H1 (cell line): Measurements from ENCODE around the gene NTN5. TPM values are rescaled to one million over a fixed set of nuclear protein-coding genes. Genes with fewer than 3 reads are reported as not detected.

Experiments
- CTCF ChIA-PET: fragments of 300-600 bp; sonication (Branson Sonifier 250); formaldehyde crosslinking; loops from one replicate; lab custom pipeline; 2021; ENCODE audit not compliant: partially characterized antibody; lab: Charles Lee
- POLR2A ChIA-PET: fragments of 300-600 bp; sonication (Branson Sonifier 250); formaldehyde crosslinking; loops from one replicate; lab custom pipeline; 2021; ENCODE audit warnings: inconsistent platforms; ENCODE audit not compliant: partially characterized antibody; lab: Charles Lee
- DNase-seq, 2 experiments: peaks; one replicate each; pipeline versions ENCODE4 v3.0.0 to v3.0.0-alpha.2; 2010 to 2022; ENCODE audit warnings: low spot score in 2 of 2, low read depth in 1 of 2, mixed read lengths in 1 of 2
- FAIRE-seq: peaks from 2 replicates; lab custom pipeline; 2011; peaks lifted over from hg19 to GRCh38; lab: Jason Lieb, UNC
- H2AFZ ChIP-seq: 2 replicates; pipeline ENCODE4 v1.8.1; 2012; ENCODE audit warnings: low read length, inconsistent platforms
- H2AK5ac ChIP-seq: 2 replicates; pipeline ENCODE4 v1.6.1; 2013; ENCODE audit warnings: low read depth, low read length
- H2BK120ac ChIP-seq: replicated peaks from 2 replicates; pipeline ENCODE3; 2013; ENCODE audit warnings: low read depth, low read length, inconsistent platforms
- H2BK12ac ChIP-seq: 2 replicates; pipeline ENCODE4 v1.6.1; 2013; ENCODE audit warnings: low read depth, low read length
- H2BK15ac ChIP-seq: 2 replicates; pipeline ENCODE4 v1.6.1; 2013; ENCODE audit warnings: low read length
- H2BK20ac ChIP-seq: 2 replicates; pipeline ENCODE4 v1.6.1; 2013; ENCODE audit warnings: low read length
- H2BK5ac ChIP-seq: 2 replicates; pipeline ENCODE4 v1.6.1; 2013; ENCODE audit warnings: low read depth, low read length
- H3K14ac ChIP-seq: 2 replicates; pipeline ENCODE4 v1.6.1; 2013; ENCODE audit warnings: inconsistent platforms; ENCODE audit not compliant: insufficient read length
- H3K18ac ChIP-seq: 2 replicates; pipeline ENCODE4 v1.6.1; 2013; ENCODE audit warnings: low read length; ENCODE audit errors: extremely low read depth
- H3K23ac ChIP-seq: 2 replicates; pipeline ENCODE4 v1.6.1; 2013; ENCODE audit warnings: inconsistent platforms; ENCODE audit not compliant: insufficient read length
- H3K23me2 ChIP-seq: 2 replicates; pipeline ENCODE4 v1.6.1; 2013; ENCODE audit warnings: low read depth, low read length
- H3K27ac ChIP-seq: 2 replicates; pipeline ENCODE4 v1.6.1; 2011; ENCODE audit warnings: low read depth, low read length, inconsistent platforms
- H3K27me3 ChIP-seq, 4 experiments: replicated peaks in 1 of 4; 1 replicate in 1 of 4; 2 replicates in 3 of 4; pipeline versions ENCODE4 v1.6.1 to v1.8.1; 2011 to 2013; ENCODE audit warnings: low read length in 3 of 4, mild to moderate bottlenecking in 3 of 4, inconsistent platforms in 2 of 4, mixed read lengths in 2 of 4, moderate library complexity in 1 of 4; ENCODE audit not compliant: control insufficient read depth in 3 of 4, insufficient read depth in 3 of 4; ENCODE audit errors: extremely low read depth in 1 of 4
- H3K36me3 ChIP-seq, 4 experiments: 2 replicates each; pipeline versions ENCODE4 v1.6.1 to v1.8.1; 2011 to 2013; ENCODE audit warnings: mild to moderate bottlenecking in 4 of 4, low read length in 3 of 4, moderate library complexity in 2 of 4, control low read depth in 1 of 4, inconsistent platforms in 1 of 4; ENCODE audit not compliant: insufficient read depth in 4 of 4, control insufficient read depth in 2 of 4
- H3K4ac ChIP-seq: replicated peaks from 2 replicates; pipeline ENCODE3; 2013; ENCODE audit warnings: low read length, low read depth, mixed read lengths, inconsistent platforms; ENCODE audit not compliant: insufficient read length
- H3K4me1 ChIP-seq, 4 experiments: replicated peaks in 1 of 4; 1 replicate in 1 of 4; 2 replicates in 3 of 4; pipeline versions ENCODE4 v1.6.1 to v1.8.1; 2011 to 2013; ENCODE audit warnings: low read length in 3 of 4, inconsistent platforms in 2 of 4, mixed read lengths in 1 of 4; ENCODE audit not compliant: insufficient read depth in 4 of 4, control insufficient read depth in 3 of 4
- H3K4me2 ChIP-seq, 2 experiments: 2 replicates each; pipeline versions ENCODE4 v1.6.1 to v1.8.1; 2011 to 2013; ENCODE audit warnings: low read depth in 2 of 2, low read length in 2 of 2, control low read depth in 1 of 2, inconsistent platforms in 1 of 2, mild to moderate bottlenecking in 1 of 2; ENCODE audit not compliant: insufficient read depth in 1 of 2
- H3K4me3 ChIP-seq, 4 experiments: fragments of 200-600, 300-600 bp in 1 of 4; sonication (generic), shearing (Covaris generic), sonication (Bioruptor Twin) in 1 of 4; 2 replicates each; pipeline versions ENCODE4 v1.5.1 to v1.8.1; 2011 to 2016; ENCODE audit warnings: low read length in 4 of 4, low read depth in 3 of 4, control low read depth in 2 of 4, inconsistent platforms in 2 of 4, mild to moderate bottlenecking in 2 of 4, mixed read lengths in 1 of 4, moderate library complexity in 1 of 4; ENCODE audit not compliant: insufficient read depth in 2 of 4; ENCODE audit errors: extremely low read depth in 1 of 4
- H3K56ac ChIP-seq: replicated peaks from 2 replicates; pipeline ENCODE3; 2013; ENCODE audit warnings: low read depth, mild to moderate bottlenecking, mixed read lengths, low read length, inconsistent platforms; ENCODE audit not compliant: insufficient read length
- H3K79me1 ChIP-seq: 2 replicates; pipeline ENCODE4 v1.6.1; 2013; ENCODE audit warnings: low read depth, low read length, control low read depth
- H3K79me2 ChIP-seq, 2 experiments: 2 replicates each; pipeline versions ENCODE4 v1.6.1 to v1.8.1; 2012 to 2013; ENCODE audit warnings: low read length in 2 of 2, mild to moderate bottlenecking in 2 of 2, inconsistent platforms in 1 of 2; ENCODE audit not compliant: insufficient read depth in 2 of 2, control insufficient read depth in 1 of 2
- H3K9ac ChIP-seq, 4 experiments: replicated peaks in 1 of 4; 1 replicate in 1 of 4; 2 replicates in 3 of 4; pipeline versions ENCODE4 v1.6.1 to v1.8.1; 2011 to 2013; ENCODE audit warnings: low read depth in 3 of 4, low read length in 3 of 4, control low read depth in 2 of 4, mild to moderate bottlenecking in 2 of 4, moderate library complexity in 2 of 4, inconsistent platforms in 1 of 4; ENCODE audit errors: extremely low read depth in 1 of 4
- H3K9me3 ChIP-seq, 2 experiments: 2 replicates each; pipeline versions ENCODE4 v1.6.1 to v1.8.1; 2012 to 2013; ENCODE audit warnings: mild to moderate bottlenecking in 2 of 2, moderate library complexity in 2 of 2, control low read depth in 1 of 2, inconsistent platforms in 1 of 2, low read depth in 1 of 2, low read length in 1 of 2, mixed read lengths in 1 of 2; ENCODE audit not compliant: insufficient read depth in 2 of 2
- H4K20me1 ChIP-seq, 2 experiments: replicated peaks in 1 of 2; 2 replicates each; pipeline versions ENCODE3 to v1.8.1; 2011 to 2013; ENCODE audit warnings: inconsistent platforms in 2 of 2, low read length in 2 of 2, mild to moderate bottlenecking in 1 of 2; ENCODE audit not compliant: insufficient read depth in 2 of 2, control insufficient read depth in 1 of 2
- H4K5ac ChIP-seq: 2 replicates; pipeline ENCODE4 v1.6.1; 2013; ENCODE audit warnings: low read length, low read depth, mixed read lengths, inconsistent platforms; ENCODE audit not compliant: insufficient read length
- H4K8ac ChIP-seq: 2 replicates; pipeline ENCODE4 v1.8.0; 2013; ENCODE audit warnings: mild to moderate bottlenecking, moderate library complexity, low read length, inconsistent platforms; ENCODE audit not compliant: insufficient read depth; ENCODE audit errors: extremely low read depth
- H4K91ac ChIP-seq: replicated peaks from 2 replicates; pipeline ENCODE3; 2013; ENCODE audit warnings: low read length, mixed read lengths, inconsistent platforms; ENCODE audit not compliant: insufficient read length
- BACH1 ChIP-seq: IDR thresholded peaks from 2 replicates; pipeline ENCODE4 v1.6.1; 2012; ENCODE audit warnings: low read length, improper control_type of control experiment
- CHD2 ChIP-seq: IDR thresholded peaks from 2 replicates; pipeline ENCODE4 v1.6.1; 2012; ENCODE audit warnings: low read length, improper control_type of control experiment
- GTF2F1 ChIP-seq: IDR thresholded peaks from 2 replicates; pipeline ENCODE4 v1.6.1; 2012; ENCODE audit warnings: low read depth, low read length, improper control_type of control experiment, borderline replicate concordance
- KDM4A ChIP-seq: IDR thresholded peaks from one replicate; pipeline ENCODE4 v1.7.1; 2012; ENCODE audit warnings: low read depth, mild to moderate bottlenecking, moderate library complexity, low read length, inconsistent platforms; ENCODE audit not compliant: severe bottlenecking
- POLR2A ChIP-seq, 2 experiments: IDR thresholded peaks; 1 replicate in 1 of 2; 2 replicates in 1 of 2; pipeline ENCODE4 v1.6.1; 2011; ENCODE audit warnings: low read depth in 2 of 2, low read length in 2 of 2, mild to moderate bottlenecking in 2 of 2; ENCODE audit errors: control extremely low read depth in 1 of 2
- RAD21 ChIP-seq, 2 experiments: IDR thresholded peaks in 1 of 2; conservative IDR thresholded peaks in 1 of 2; 2 replicates each; pipeline ENCODE4 v1.6.1; 2011; ENCODE audit warnings: low read depth in 2 of 2, low read length in 2 of 2, improper control_type of control experiment in 1 of 2, inconsistent platforms in 1 of 2, mild to moderate bottlenecking in 1 of 2, moderate library complexity in 1 of 2
- RBBP5 ChIP-seq: IDR thresholded peaks from 2 replicates; pipeline ENCODE4 v1.7.1; 2012; ENCODE audit warnings: low read depth, mild to moderate bottlenecking, inconsistent platforms, low read length, moderate library complexity, borderline replicate concordance
- RXRA ChIP-seq: IDR thresholded peaks from 2 replicates; pipeline ENCODE4 v1.6.1; 2011; ENCODE audit warnings: low read depth, mild to moderate bottlenecking, low read length, moderate library complexity; ENCODE audit not compliant: insufficient read depth
- SRF ChIP-seq: IDR thresholded peaks from 2 replicates; pipeline ENCODE4 v1.6.1; 2011; ENCODE audit warnings: mild to moderate bottlenecking, low read depth, low read length, moderate library complexity
- TEAD4 ChIP-seq: IDR thresholded peaks from 2 replicates; pipeline ENCODE4 v1.6.1; 2012; ENCODE audit warnings: low read depth, low read length, inconsistent platforms, mixed read lengths
- ZNF274 ChIP-seq: IDR thresholded peaks from 2 replicates; pipeline ENCODE4 v1.7.0; 2012; ENCODE audit warnings: low read length, borderline replicate concordance; ENCODE audit errors: extremely low read depth
- WGBS, 2 experiments: shearing (Covaris generic) in 1 of 2; methylation state at CpG; one replicate each; pipeline versions ENCODE4 v1.1.6 to v1.1.7; 2013 to 2015; ENCODE audit warnings: low lambda C conversion rate in 2 of 2, mixed read lengths in 2 of 2, inconsistent platforms in 1 of 2, low coverage in 1 of 2, missing lambda C conversion rate in 1 of 2; ENCODE audit not compliant: insufficient replicate concordance in 2 of 2, insufficient coverage in 1 of 2, insufficient read length in 1 of 2; ENCODE audit errors: extremely low coverage in 1 of 2, missing lambda C conversion rate in 1 of 2; 5-methylcytosine and 5-hydroxymethylcytosine counted together
- polyA plus RNA-seq, 7 experiments: library from polyadenylated mRNA; depleted of rRNA in 3 of 7; stranded (reverse) in 5 of 7; unstranded in 2 of 7; fragments of >200 nt in 5 of 7; fragments of 200-250 nt in 2 of 7; gene quantifications; 1 replicate in 5 of 7; 2 replicates in 1 of 7; 4 replicates in 1 of 7; pipeline versions ENCODE4 v1.2.1 to v1.2.3, GENCODE V29; 2011 to 2013; ENCODE audit warnings: missing spikeins in 2 of 7, mixed read lengths in 2 of 7
- total RNA-seq: library from RNA; stranded (reverse); fragmentation: NEBNext Ultra II Directional; extraction: Animal tissue kit (Norgen Biotek cat#: 25700); gene quantifications from 2 replicates; pipeline ENCODE4 v1.2.1, GENCODE V29; 2021
- TF ChIP-seq, protein P1 (sequence below): IDR thresholded peaks from 2 replicates; pipeline ENCODE4 v1.6.1; 2012; ENCODE audit warnings: inconsistent platforms
- TF ChIP-seq, protein P2 (sequence below): IDR thresholded peaks from 2 replicates; pipeline ENCODE4 v1.6.1; 2012; ENCODE audit warnings: inconsistent platforms

The NTN5 gene
- total and polyA plus RNA-seq, 2 of the 8 experiments (the other 6 are each of a cell fraction or from before 2014, with no cell fraction given) = 0.47 to 0.85 TPM

DNA sequence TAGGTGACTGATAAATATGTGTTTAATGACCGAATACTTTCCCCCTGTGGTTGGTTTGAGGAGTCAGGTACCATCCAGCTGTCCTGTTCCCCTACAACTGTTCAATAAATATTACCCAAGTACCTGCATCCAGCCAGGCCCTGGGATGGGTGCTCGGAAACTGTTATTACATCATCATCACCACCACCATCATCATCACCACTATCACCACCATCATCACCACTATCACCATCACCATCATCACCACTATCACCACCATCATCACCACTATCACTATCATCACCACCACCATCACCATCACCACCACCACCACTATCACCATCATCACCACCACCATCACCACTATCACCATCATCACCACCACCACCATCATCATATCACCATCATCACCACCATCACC is 4.1 kb downstream of the NTN5 start:
- Histone ChIP-seq H2BK12ac (no peak overlapping the region), H3K27me3 (peaks cover 0 to 2% (median 1%) of the 10 kb centered on the region in 4 experiments; a peak in 1 of 7 replicates), H3K27ac (no peak overlapping the region), H3K79me2 (no peaks in the 10 kb centered on the region; a peak in 1 of 4 replicates), H2BK20ac (no peak overlapping the region), H4K20me1 (peaks cover 0 to 4% of the 10 kb centered on the region in 2 experiments), H3K36me3 (no peaks in the 10 kb centered on the region), H3K4ac (no peak overlapping the region), H3K9ac (no peak overlapping the region), H3K23me2 (peaks cover 18% of the 10 kb centered on the region; the same call in 1 of the 2 replicates), H3K18ac (no peak overlapping the region), H2AK5ac (no peak overlapping the region), H2AFZ (no peak overlapping the region), H3K79me1 (no peaks in the 10 kb centered on the region), H3K4me2 (no peak overlapping the region), H3K9me3 (peaks cover 0 to 3% of the 10 kb centered on the region in 2 experiments; a peak in 1 of 4 replicates), H2BK15ac (no peak overlapping the region), H2BK120ac (no peak overlapping the region), H2BK5ac (no peak overlapping the region), H3K23ac (no peak overlapping the region), H3K4me1 (peaks cover 0 to 10% (median 7%) of the 10 kb centered on the region in 4 experiments; a peak in 6 of 7 replicates), H4K5ac (no peak overlapping the region), H3K14ac (no peak overlapping the region), H4K91ac (no peak overlapping the region), H4K8ac (no peak overlapping the region), H3K56ac (peak overlapping the region; percentile 92), H3K4me3 (no peak overlapping the region)
- CTCF ChIA-PET = interaction anchor here (0.7 kb wide), 1 partner anchor 159 kb away, joined by 3 read pairs; no protein-coding TSS in a partner anchor
- no peak for DNase-seq
- 90% methylated on average over 2 of the region's 2 CpGs; no CpG with 5 or more reads in 1 of the 2 experiments for WGBS, 2 experiments
- POLR2A ChIA-PET = interaction anchor here (1.0 kb wide), 1 partner anchor 23 kb away, joined by 4 read pairs; no protein-coding TSS in a partner anchor
- no peak for FAIRE-seq
- no peak for TF ChIP-seq ZNF274
- TF ChIP-seq GTF2F1 = no peak
- TF ChIP-seq POLR2A (IDR thresholded peaks at IDR 0.05; ENCODE audit: control extremely low read depth in 1 of 2, low read depth in 2 of 2, low read length in 2 of 2) = no peak
- no peak for TF ChIP-seq CHD2
- no peak for TF ChIP-seq BACH1
- no peak for TF ChIP-seq KDM4A
- TF ChIP-seq, protein P1, sequence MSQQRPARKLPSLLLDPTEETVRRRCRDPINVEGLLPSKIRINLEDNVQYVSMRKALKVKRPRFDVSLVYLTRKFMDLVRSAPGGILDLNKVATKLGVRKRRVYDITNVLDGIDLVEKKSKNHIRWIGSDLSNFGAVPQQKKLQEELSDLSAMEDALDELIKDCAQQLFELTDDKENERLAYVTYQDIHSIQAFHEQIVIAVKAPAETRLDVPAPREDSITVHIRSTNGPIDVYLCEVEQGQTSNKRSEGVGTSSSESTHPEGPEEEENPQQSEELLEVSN = no peak
- TF ChIP-seq, protein P2, sequence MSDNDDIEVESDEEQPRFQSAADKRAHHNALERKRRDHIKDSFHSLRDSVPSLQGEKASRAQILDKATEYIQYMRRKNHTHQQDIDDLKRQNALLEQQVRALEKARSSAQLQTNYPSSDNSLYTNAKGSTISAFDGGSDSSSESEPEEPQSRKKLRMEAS = no peak
- TF ChIP-seq RXRA = no peak
- no peak for TF ChIP-seq RBBP5
- TF ChIP-seq SRF = no peak
- TF ChIP-seq TEAD4 = no peak
- TF ChIP-seq RAD21 (IDR thresholded peaks at IDR 0.05 in 1 of 2, conservative IDR thresholded peaks at IDR 0.05 in 1 of 2; ENCODE audit: low read depth in 2 of 2, low read length in 2 of 2) = no peak
